Trophoblast cell (in vitro differentiated cells and primary cell): Measurements from ENCODE around the gene SLC31A1. TPM values are rescaled to one million over a fixed set of nuclear protein-coding genes. Genes with fewer than 3 reads are reported as not detected.

Experiments
- DNase-seq, 2 donors: peaks; one replicate each; pipeline ENCODE4 v3.0.0-alpha.2; 2016
- H2AFZ ChIP-seq: 2 replicates; pipeline ENCODE4 v1.6.1; 2013; ENCODE audit warnings: low read length, moderate library complexity, mild to moderate bottlenecking; ENCODE audit not compliant: insufficient read depth, poor library complexity
- H2AK5ac ChIP-seq: 2 replicates; pipeline ENCODE4 v1.6.1; 2013; ENCODE audit warnings: mild to moderate bottlenecking, low read length
- H2BK120ac ChIP-seq: 2 replicates; pipeline ENCODE4 v1.6.1; 2013; ENCODE audit warnings: low read length, mild to moderate bottlenecking, moderate library complexity; ENCODE audit not compliant: insufficient read depth, poor library complexity
- H2BK12ac ChIP-seq: 2 replicates; pipeline ENCODE4 v1.6.1; 2013; ENCODE audit warnings: mild to moderate bottlenecking, low read length, moderate library complexity
- H2BK5ac ChIP-seq: 2 replicates; pipeline ENCODE4 v1.6.1; 2013; ENCODE audit warnings: low read length, low read depth, moderate library complexity, mild to moderate bottlenecking; ENCODE audit not compliant: poor library complexity
- H3K14ac ChIP-seq: 2 replicates; pipeline ENCODE4 v1.6.1; 2013; ENCODE audit warnings: mild to moderate bottlenecking, low read length
- H3K18ac ChIP-seq: 2 replicates; pipeline ENCODE4 v1.6.1; 2013; ENCODE audit warnings: mild to moderate bottlenecking, low read length
- H3K23ac ChIP-seq: 2 replicates; pipeline ENCODE4 v1.6.1; 2013; ENCODE audit warnings: low read length
- H3K27ac ChIP-seq: 2 replicates; pipeline ENCODE4 v1.5.1; 2013; ENCODE audit warnings: low read depth, mild to moderate bottlenecking, inconsistent platforms, low read length, moderate library complexity
- H3K27me3 ChIP-seq: 2 replicates; pipeline ENCODE4 v1.6.1; 2013; ENCODE audit warnings: inconsistent platforms, mild to moderate bottlenecking, low read length, moderate library complexity; ENCODE audit not compliant: insufficient read depth
- H3K36me3 ChIP-seq, 2 experiments: 1 replicate in 1 of 2; 2 replicates in 1 of 2; pipeline ENCODE4 v1.6.1; 2013; ENCODE audit warnings: low read length in 2 of 2, mild to moderate bottlenecking in 2 of 2, moderate library complexity in 1 of 2; ENCODE audit not compliant: insufficient read depth in 2 of 2, control insufficient read depth in 1 of 2
- H3K4ac ChIP-seq: 2 replicates; pipeline ENCODE4 v1.6.1; 2013; ENCODE audit warnings: low read depth, mild to moderate bottlenecking, low read length, moderate library complexity
- H3K4me1 ChIP-seq, 2 experiments: 1 replicate in 1 of 2; 2 replicates in 1 of 2; pipeline ENCODE4 v1.6.1; 2013; ENCODE audit warnings: low read length in 2 of 2, mild to moderate bottlenecking in 2 of 2, moderate library complexity in 1 of 2; ENCODE audit not compliant: insufficient read depth in 2 of 2, control insufficient read depth in 1 of 2
- H3K4me2 ChIP-seq: 2 replicates; pipeline ENCODE4 v1.6.1; 2013; ENCODE audit warnings: inconsistent platforms, mild to moderate bottlenecking, low read length, moderate library complexity
- H3K4me3 ChIP-seq: 2 replicates; pipeline ENCODE4 v1.5.1; 2013; ENCODE audit warnings: mild to moderate bottlenecking, low read depth, low read length, inconsistent platforms
- H3K79me1 ChIP-seq: one replicate; pipeline ENCODE4 v1.6.1; 2013; ENCODE audit warnings: low read length
- H3K79me2 ChIP-seq: 2 replicates; pipeline ENCODE4 v1.6.1; 2013; ENCODE audit warnings: low read length, mild to moderate bottlenecking; ENCODE audit not compliant: control insufficient read depth, insufficient read depth, poor library complexity
- H3K9ac ChIP-seq: 2 replicates; pipeline ENCODE4 v1.6.1; 2013; ENCODE audit warnings: mild to moderate bottlenecking, low read length
- H3K9me3 ChIP-seq: 2 replicates; pipeline ENCODE4 v1.6.1; 2013; ENCODE audit warnings: low read depth, mild to moderate bottlenecking, control low read depth, inconsistent platforms, low read length; ENCODE audit not compliant: insufficient read depth
- H4K12ac ChIP-seq: 2 replicates; pipeline ENCODE4 v1.6.1; 2013; ENCODE audit warnings: low read depth, mild to moderate bottlenecking, low read length, moderate library complexity
- H4K8ac ChIP-seq: 2 replicates; pipeline ENCODE4 v1.6.1; 2013; ENCODE audit warnings: low read depth, mild to moderate bottlenecking, low read length, moderate library complexity
- H4K91ac ChIP-seq: one replicate; pipeline ENCODE4 v1.6.1; 2013; ENCODE audit warnings: low read depth, mild to moderate bottlenecking, low read length, moderate library complexity
- WGBS: extraction: QIAGEN DNeasy Blood & Tissue Kit; methylation state at CpG from one replicate; pipeline ENCODE4 v1.1.7; 2013; ENCODE audit warnings: missing lambda C conversion rate; ENCODE audit not compliant: insufficient read length, insufficient coverage; ENCODE audit errors: extremely low coverage; 5-methylcytosine and 5-hydroxymethylcytosine counted together
- polyA plus RNA-seq: library from polyadenylated mRNA; stranded (reverse); fragments of 200-250 nt; gene quantifications from 2 replicates; pipeline ENCODE4 v1.2.3, GENCODE V29; 2013

SLC31A1 gene
- polyA plus RNA-seq: 60.3 and 63.7 TPM in 2 replicates

- Histone ChIP-seq H4K8ac (peak within 1 kb of the TSS; percentile 84), H3K4me2 (peak within 1 kb of the TSS; percentile 93), H3K79me1 (peaks cover 6% of the 10 kb centered on the region), H2BK12ac (no peak within 1 kb of the TSS), H3K36me3 (peaks cover 0 to 6% of the 10 kb centered on the region in 2 experiments), H2BK5ac (peak within 1 kb of the TSS; percentile 70), H3K9ac (peak within 1 kb of the TSS; percentile 100), H3K79me2 (peaks cover 10% of the 10 kb centered on the region), H2AK5ac (no peak within 1 kb of the TSS), H2BK120ac (no peak within 1 kb of the TSS), H3K27ac (peak within 1 kb of the TSS; percentile 54), H4K91ac (peak within 1 kb of the TSS; percentile 70), H3K27me3 (no peaks in the 10 kb centered on the region), H4K12ac (peak within 1 kb of the TSS; percentile 31), H3K4me3 (peak within 1 kb of the TSS; percentile 100), H2AFZ (peak within 1 kb of the TSS; percentile 76), H3K4ac (peak within 1 kb of the TSS; percentile 37), H3K4me1 (peaks cover 6 to 9% of the 10 kb centered on the region in 2 experiments), H3K14ac (peak within 1 kb of the TSS; percentile 76), H3K23ac (peak within 1 kb of the TSS; percentile 29), H3K18ac (peak within 1 kb of the TSS; percentile 43), H3K9me3 (no peaks in the 10 kb centered on the region)
- WGBS: no CpG with 5 or more reads among the region's 65 CpGs
- DNase-seq: peak; percentile 99
These were observed at the start of gene SLC31A1, which contains the start of gene FKBP15 for GRCh38 chr9:113221003-113221799. Gene SLC31A1 (plus strand): TSS chr9:113221544. CDS start chr9:113256149, 34,605 bp downstream. Gene FKBP15 (minus strand): TSS chr9:113221277. CDS start chr9:113221243, 34 bp downstream.

GRCh38 chr9:113173341-113173740 is 48.0 kb upstream of the SLC31A1 start:
- H3K4ac ChIP-seq: no peak overlapping the region
- H3K27me3 ChIP-seq: no peaks in the 10 kb centered on the region
- no peak overlapping the region for H2BK12ac ChIP-seq
- no peak overlapping the region for H3K4me2 ChIP-seq
- WGBS: no CpG with 5 or more reads among the region's 3 CpGs
- H4K12ac ChIP-seq: no peak overlapping the region
- no peaks in the 10 kb centered on the region for H3K4me1 ChIP-seq
- H3K9me3 ChIP-seq: peaks cover 3% of the 10 kb centered on the region
- H3K23ac ChIP-seq: no peak overlapping the region
- no peak overlapping the region for H2BK5ac ChIP-seq
- peaks cover 34 to 56% of the 10 kb centered on the region in 2 experiments for H3K36me3 ChIP-seq
- no peak overlapping the region for H2AFZ ChIP-seq
- H3K79me1 ChIP-seq: no peaks in the 10 kb centered on the region
- no peak overlapping the region for H3K27ac ChIP-seq
- H3K9ac ChIP-seq: peak overlapping the region; percentile 38
- H2BK120ac ChIP-seq: no peak overlapping the region
- no peak overlapping the region for H4K91ac ChIP-seq
- H4K8ac ChIP-seq: no peak overlapping the region
- no peak for DNase-seq
- no peak overlapping the region for H3K18ac ChIP-seq
- no peaks in the 10 kb centered on the region for H3K79me2 ChIP-seq
- no peak overlapping the region for H2AK5ac ChIP-seq
- no peak overlapping the region for H3K14ac ChIP-seq
- H3K4me3 ChIP-seq: no peak overlapping the region

- H2BK120ac ChIP-seq: no peak overlapping the region
- no peak overlapping the region for H3K27ac ChIP-seq
- no peak overlapping the region for H3K23ac ChIP-seq
- no peaks in the 10 kb centered on the region for H3K4me1 ChIP-seq
- H2AK5ac ChIP-seq: no peak overlapping the region
- no peak overlapping the region for H3K14ac ChIP-seq
- no peaks in the 10 kb centered on the region for H3K79me1 ChIP-seq
- H3K9me3 ChIP-seq: peaks cover 1% of the 10 kb centered on the region
- no peak overlapping the region for H3K9ac ChIP-seq
- H2AFZ ChIP-seq: no peak overlapping the region
- no peak overlapping the region for H4K8ac ChIP-seq
- no peak overlapping the region for H3K4me2 ChIP-seq
- H3K36me3 ChIP-seq: peaks cover 15 to 38% of the 10 kb centered on the region in 2 experiments
- no peaks in the 10 kb centered on the region for H3K79me2 ChIP-seq
- H3K18ac ChIP-seq: no peak overlapping the region
- DNase-seq: no peak
- no peak overlapping the region for H2BK5ac ChIP-seq
- no peak overlapping the region for H4K12ac ChIP-seq
- no peak overlapping the region for H2BK12ac ChIP-seq
- WGBS: no CpG with 5 or more reads among the region's 6 CpGs
- H3K4me3 ChIP-seq: no peak overlapping the region
- H3K4ac ChIP-seq: no peak overlapping the region
- H4K91ac ChIP-seq: no peak overlapping the region
- no peaks in the 10 kb centered on the region for H3K27me3 ChIP-seq
These were observed 44.5 kb upstream of the SLC31A1 start for GRCh38 chr9:113176803-113177202.

- WGBS: no CpG with 5 or more reads among the region's 2 CpGs
These were observed 44.1 kb upstream of the SLC31A1 start for GRCh38 chr9:113177251-113177650.

More at GRCh38 chr9:113177251-113177650, 44.1 kb upstream of the SLC31A1 start:
- Histone ChIP-seq H3K79me1 (no peaks in the 10 kb centered on the region), H3K23ac (no peak overlapping the region), H3K18ac (no peak overlapping the region), H3K4me1 (no peaks in the 10 kb centered on the region), H3K14ac (no peak overlapping the region), H2BK5ac (no peak overlapping the region), H2AFZ (no peak overlapping the region), H4K91ac (no peak overlapping the region), H3K27ac (no peak overlapping the region), H3K4me3 (no peak overlapping the region), H3K79me2 (no peaks in the 10 kb centered on the region), H3K9me3 (peaks cover 1% of the 10 kb centered on the region), H3K9ac (no peak overlapping the region), H3K27me3 (no peaks in the 10 kb centered on the region), H2AK5ac (no peak overlapping the region), H4K12ac (no peak overlapping the region), H2BK12ac (no peak overlapping the region), H3K36me3 (peaks cover 15 to 41% of the 10 kb centered on the region in 2 experiments), H3K4ac (no peak overlapping the region), H2BK120ac (no peak overlapping the region), H3K4me2 (no peak overlapping the region), H4K8ac (no peak overlapping the region)
- DNase-seq: no peak
